Right lobe of liver (tissue), 6 donors: ENCODE data around the gene HOXA9. TPM values are rescaled to one million over a fixed set of nuclear protein-coding genes. Genes with fewer than 3 reads are reported as not detected.

Experiments
- ATAC-seq, 4 donors: fragments of 200-7000 bp; cut with Tn5 transposase; one replicate each; pipeline ENCODE4 v1.9.1; 2020; ENCODE audit warnings: mild to moderate bottlenecking in 4 of 4, moderate library complexity in 4 of 4
- DNase-seq, 3 donors: peaks; one replicate each; pipeline ENCODE4 v3.0.0-alpha.2; 2020
- H3K27ac ChIP-seq, 3 donors: fragments of 200-600 bp; one replicate each; pipeline ENCODE4 v1.8.0; 2022
- H3K27me3 ChIP-seq, 2 donors: fragments of 200-600 bp; one replicate each; pipeline ENCODE4 v1.8.0; 2022
- H3K36me3 ChIP-seq, 4 donors: fragments of 200-600 bp; sonication (generic) in 1 of 4; one replicate each; pipeline versions ENCODE4 v1.5.1 to v1.8.0; 2017 to 2022; ENCODE audit warnings: control low read depth in 1 of 4
- H3K4me1 ChIP-seq, 4 donors: fragments of 200-600 bp; sonication (generic) in 1 of 4; one replicate each; pipeline versions ENCODE4 v1.5.1 to v1.8.0; 2017 to 2022; ENCODE audit warnings: control low read depth in 1 of 4
- H3K4me3 ChIP-seq, 3 donors: fragments of 200-600 bp; one replicate each; pipeline ENCODE4 v1.8.0; 2022
- H3K9me3 ChIP-seq, 4 donors: fragments of 200-600 bp; sonication (generic) in 1 of 4; one replicate each; pipeline versions ENCODE4 v1.5.1 to v1.8.0; 2017 to 2022; ENCODE audit warnings: control low read depth in 1 of 4
- CTCF ChIP-seq, 4 donors: fragments of 200-600 bp in 3 of 4; fragments of 450-650 bp in 1 of 4; IDR thresholded peaks; one replicate each; pipeline versions ENCODE4 v1.5.1 to v1.8.0; 2016 to 2022; ENCODE audit warnings: antibody characterized with exemption in 4 of 4, mild to moderate bottlenecking in 2 of 4
- POLR2A ChIP-seq: fragments of 450-650 bp; IDR thresholded peaks from one replicate; pipeline ENCODE4 v1.6.1; 2017; ENCODE audit warnings: antibody characterized with exemption, mild to moderate bottlenecking
- WGBS: methylation state at CpG from one replicate; pipeline ENCODE4 v1.1.6; 2018; ENCODE audit warnings: low coverage, low lambda C conversion rate; ENCODE audit not compliant: insufficient coverage; ENCODE audit errors: missing lambda C conversion rate; 5-methylcytosine and 5-hydroxymethylcytosine counted together
- intact Hi-C, 2 donors: fragments of 100-400 bp; cut with DNase I; formaldehyde crosslinking; loops; one replicate each; pipeline versions ENCODE4 v1.11.2 to v1.14.1; 2022
- long read RNA-seq: library from polyadenylated mRNA; unstranded; transcript quantifications from one replicate; pipeline ENCODE4 v2.0.0, GENCODE V29; 2019
- total RNA-seq, 6 experiments: library from RNA; depleted of rRNA in 2 of 6; stranded (reverse); fragments of >200 nt in 2 of 6; fragmentation: NEBNext Ultra II Directional in 3 of 6; extraction: Animal tissue kit (Norgen Biotek cat#: 25700) in 3 of 6; gene quantifications; one replicate each; pipeline versions ENCODE4 v1.1.0 to v1.2.4, GENCODE V29; 2016 to 2023
- donor health status: DM: no; HTN: yes; CAD: no.
- donor health status: DM: no; HTN: no; CAD: no.
- donor health status: DM: no; HTN: no; CAD: no.
- donor health status: DM: no; HTN: yes; CAD: no.
- donor health status: DM: no; HTN: yes; CAD: no.

Gene HOXA9
- total RNA-seq: under 1 TPM in 1 of 6 experiments, not detected in 5; 0.09 TPM
- long read RNA-seq: 0 reads

GRCh38 chr7:27165089-27165995 lies at the start of gene HOXA9:
HOXA9 (minus strand) TSS chr7:27165537; CDS start chr7:27165457, 80 bp downstream.
- Histone ChIP-seq H3K4me3 (peak within 1 kb of the TSS in 1 of 3 donors; percentile 17), H3K9me3 (no peaks in the 10 kb centered on the region), H3K36me3 (no peaks in the 10 kb centered on the region), H3K4me1 (peaks cover 0 to 10% (median 3%) of the 10 kb centered on the region in 4 donors), H3K27me3 (peaks cover 30 to 72% of the 10 kb centered on the region in 2 donors), H3K27ac (no peak within 1 kb of the TSS)
- ATAC-seq (peak in 1 of 4 donors; percentile 6), DNase-seq (peak in 1 of 3 donors; percentile 65)
- 6% methylated on average over 22 of the region's 82 CpGs for WGBS
- TF ChIP-seq CTCF (IDR thresholded peaks at IDR 0.05) (no peak), POLR2A (no peak)
- intact Hi-C loops: loop anchor here in 1 of 2 donors (10.0 kb wide), 1 partner anchor 71 kb away; the partner anchor contains the start of gene HOXA1

- 58% methylated on average over 3 of the region's 8 CpGs for WGBS
- DNase-seq (no peak), ATAC-seq (no peak)
- Histone ChIP-seq H3K4me1 (peaks cover 0 to 10% (median 3%) of the 10 kb centered on the region in 4 donors), H3K4me3 (no peak overlapping the region), H3K27ac (no peak overlapping the region), H3K36me3 (no peaks in the 10 kb centered on the region), H3K9me3 (no peaks in the 10 kb centered on the region), H3K27me3 (peaks cover 0 to 9% of the 10 kb centered on the region in 2 donors)
- intact Hi-C loops: no loop called here
- TF ChIP-seq CTCF (IDR thresholded peaks at IDR 0.05) (no peak), POLR2A (no peak)
Measured at GRCh38 chr7:27214239-27214950, 49.1 kb upstream of the HOXA9 start.

- DNase-seq (no peak), ATAC-seq (no peak)
- TF ChIP-seq CTCF (IDR thresholded peaks at IDR 0.05) (no peak), POLR2A (no peak)
- Histone ChIP-seq H3K27ac (no peak overlapping the region), H3K4me1 (peaks cover 0 to 10% (median 3%) of the 10 kb centered on the region in 4 donors), H3K36me3 (no peaks in the 10 kb centered on the region), H3K9me3 (no peaks in the 10 kb centered on the region), H3K27me3 (peaks cover 0 to 9% of the 10 kb centered on the region in 2 donors), H3K4me3 (no peak overlapping the region)
- intact Hi-C loops: no loop called here
- 65% methylated on average over 5 of the region's 50 CpGs for WGBS
Measured at GRCh38 chr7:27213433-27214238, 48.3 kb upstream of the HOXA9 start.
